Measurements from ENCODE around the gene GRIK5.
"Not testable (repeated sequence)": the region's sequence is repeated elsewhere in the genome, so short reads cannot be mapped to it uniquely, and the experiment has no call there.

GRIK5 gene

GRCh38 chr19:42069619-42070351 is at the start of gene GRIK5:
Gene GRIK5, minus strand, starts transcription at chr19:42070206. Its CDS starts 4,436 bp downstream, at chr19:42065770.
- DNase-seq, result peak in 5 of 14 donors; percentile 5 to 56 (median 13)

GRCh38 chr19:42117076-42117475 is 47.1 kb upstream of the GRIK5 start:
- no peak for DNase-seq

GRCh38 chr19:42116308-42117075 is 46.5 kb upstream of the GRIK5 start:
- DNase-seq, result no peak

- no peak for DNase-seq
Observed at GRCh38 chr19:42115705-42116104, 45.7 kb upstream of the GRIK5 start.

- DNase-seq, result no peak
Observed at GRCh38 chr19:42115219-42115618, 45.2 kb upstream of the GRIK5 start.

- no peak for DNase-seq
Observed at GRCh38 chr19:42114412-42114811, 44.4 kb upstream of the GRIK5 start.

- DNase-seq, result no peak
Observed at GRCh38 chr19:42113641-42114348, 43.8 kb upstream of the GRIK5 start.

- no peak for DNase-seq
Observed at GRCh38 chr19:42111811-42112210, 41.8 kb upstream of the GRIK5 start.

GRCh38 chr19:42111384-42111783 is 41.4 kb upstream of the GRIK5 start:
- DNase-seq, result no peak

GRCh38 chr19:42110658-42111057 is 40.7 kb upstream of the GRIK5 start:
- no peak for DNase-seq

GRCh38 chr19:42109896-42110295 is 39.9 kb upstream of the GRIK5 start:
- DNase-seq, result no peak

GRCh38 chr19:42108527-42109389 is 38.8 kb upstream of the GRIK5 start:
- peak in 11 of 14 donors; percentile 4 to 69 (median 26) for DNase-seq

- no peak for DNase-seq
Observed at GRCh38 chr19:42105368-42105767, 35.4 kb upstream of the GRIK5 start.

GRCh38 chr19:42102877-42103276 is 32.9 kb upstream of the GRIK5 start:
- DNase-seq, result no peak

- DNase-seq, result not testable (repeated sequence)
Observed at GRCh38 chr19:42100241-42100640, 30.2 kb upstream of the GRIK5 start.

- peak in 1 of 14 donors; percentile 22 for DNase-seq
Observed at GRCh38 chr19:42099336-42099925, 29.4 kb upstream of the GRIK5 start.

- DNase-seq, result peak in 1 of 14 donors; percentile 53
Observed at GRCh38 chr19:42098781-42099180, 28.8 kb upstream of the GRIK5 start.

GRCh38 chr19:42097461-42097860 is 27.5 kb upstream of the GRIK5 start:
- no peak for DNase-seq

GRCh38 chr19:42096255-42096837 is 26.3 kb upstream of the GRIK5 start:
- DNase-seq, result no peak

GRCh38 chr19:42095814-42096230 is 25.8 kb upstream of the GRIK5 start:
- no peak for DNase-seq

- no peak for DNase-seq
Observed at GRCh38 chr19:42095142-42095813, 25.3 kb upstream of the GRIK5 start.

Data from C1 segment of cervical spinal cord (tissue), 14 donors.